DOHH2 (cell line): ENCODE results near the gene NAP1L5.

Experiments used
- EZH2phosphoT487 ChIP-seq: fragments of 200-600 bp; sonication (generic); IDR thresholded peaks from 2 replicates; pipeline ENCODE4 v1.6.1; 2017; ENCODE audit warnings: borderline replicate concordance, mild to moderate bottlenecking, antibody characterized with exemption, low read length, moderate library complexity, mixed read lengths
- TF ChIP-seq, protein P1 (sequence below): fragments of 200-600 bp; sonication (generic); IDR thresholded peaks from one replicate; pipeline ENCODE4 v1.5.1; 2014; ENCODE audit warnings: antibody characterized with exemption, mild to moderate bottlenecking, low read depth, low read length; ENCODE audit not compliant: poor library complexity, severe bottlenecking

- TF ChIP-seq, protein P1, sequence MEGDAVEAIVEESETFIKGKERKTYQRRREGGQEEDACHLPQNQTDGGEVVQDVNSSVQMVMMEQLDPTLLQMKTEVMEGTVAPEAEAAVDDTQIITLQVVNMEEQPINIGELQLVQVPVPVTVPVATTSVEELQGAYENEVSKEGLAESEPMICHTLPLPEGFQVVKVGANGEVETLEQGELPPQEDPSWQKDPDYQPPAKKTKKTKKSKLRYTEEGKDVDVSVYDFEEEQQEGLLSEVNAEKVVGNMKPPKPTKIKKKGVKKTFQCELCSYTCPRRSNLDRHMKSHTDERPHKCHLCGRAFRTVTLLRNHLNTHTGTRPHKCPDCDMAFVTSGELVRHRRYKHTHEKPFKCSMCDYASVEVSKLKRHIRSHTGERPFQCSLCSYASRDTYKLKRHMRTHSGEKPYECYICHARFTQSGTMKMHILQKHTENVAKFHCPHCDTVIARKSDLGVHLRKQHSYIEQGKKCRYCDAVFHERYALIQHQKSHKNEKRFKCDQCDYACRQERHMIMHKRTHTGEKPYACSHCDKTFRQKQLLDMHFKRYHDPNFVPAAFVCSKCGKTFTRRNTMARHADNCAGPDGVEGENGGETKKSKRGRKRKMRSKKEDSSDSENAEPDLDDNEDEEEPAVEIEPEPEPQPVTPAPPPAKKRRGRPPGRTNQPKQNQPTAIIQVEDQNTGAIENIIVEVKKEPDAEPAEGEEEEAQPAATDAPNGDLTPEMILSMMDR: no peak
- TF ChIP-seq EZH2phosphoT487: no peak
Measured at GRCh38 chr4:88743696-88744095, 46.1 kb upstream of the NAP1L5 start.
